ENCODE measurements around the gene VAMP2. TPM values are rescaled to one million over a fixed set of nuclear protein-coding genes. Genes with fewer than 3 reads are reported as not detected.

The VAMP2 gene
- total and polyA plus RNA-seq, 9 of the 15 experiments (the other 6 are each of a cell fraction or from before 2014, with no cell fraction given): 2.3 to 31.8 (median 6.0) TPM

DNA sequence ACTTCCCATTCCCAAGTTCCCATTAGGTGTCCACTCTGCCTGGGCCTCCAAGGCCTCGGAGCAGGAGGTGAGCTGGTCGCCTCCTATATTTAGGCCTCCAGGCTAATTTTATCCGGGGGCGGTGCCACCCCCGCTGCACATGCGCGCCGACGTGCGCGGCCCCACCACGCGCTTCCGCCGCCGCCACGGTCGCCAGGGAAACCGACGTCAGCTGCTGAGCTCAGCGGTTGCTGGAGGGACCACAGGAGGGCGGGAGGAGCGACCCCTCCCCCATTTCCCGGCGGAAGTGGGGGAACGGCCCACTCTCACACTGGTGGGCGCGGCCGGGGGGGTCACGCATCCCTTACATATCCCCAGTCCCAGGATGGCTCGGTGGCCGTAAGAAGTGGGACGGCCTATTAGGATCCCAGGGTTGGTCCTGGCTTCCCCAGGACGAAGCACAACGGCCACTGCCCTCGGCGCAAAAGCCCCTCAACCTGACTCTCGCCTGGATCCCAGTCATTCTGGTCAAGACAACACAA lies 11.6 kb downstream of the VAMP2 start (continued):
- TF ChIP-seq, protein P1, sequence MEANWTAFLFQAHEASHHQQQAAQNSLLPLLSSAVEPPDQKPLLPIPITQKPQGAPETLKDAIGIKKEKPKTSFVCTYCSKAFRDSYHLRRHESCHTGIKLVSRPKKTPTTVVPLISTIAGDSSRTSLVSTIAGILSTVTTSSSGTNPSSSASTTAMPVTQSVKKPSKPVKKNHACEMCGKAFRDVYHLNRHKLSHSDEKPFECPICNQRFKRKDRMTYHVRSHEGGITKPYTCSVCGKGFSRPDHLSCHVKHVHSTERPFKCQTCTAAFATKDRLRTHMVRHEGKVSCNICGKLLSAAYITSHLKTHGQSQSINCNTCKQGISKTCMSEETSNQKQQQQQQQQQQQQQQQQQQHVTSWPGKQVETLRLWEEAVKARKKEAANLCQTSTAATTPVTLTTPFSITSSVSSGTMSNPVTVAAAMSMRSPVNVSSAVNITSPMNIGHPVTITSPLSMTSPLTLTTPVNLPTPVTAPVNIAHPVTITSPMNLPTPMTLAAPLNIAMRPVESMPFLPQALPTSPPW (CRISPR knock-in tag; IDR thresholded peaks at IDR 0.05): peak; percentile 72
- TF ChIP-seq SAP30 (IDR thresholded peaks at IDR 0.05; ENCODE audit: borderline replicate concordance, insufficient read depth, low read depth, low read length, poor library complexity, severe bottlenecking) (peak; percentile 43), LCOR (CRISPR knock-in tag; IDR thresholded peaks at IDR 0.05) (0 out of 2 replicates have a peak, but pooled peaks have one; percentile 20), CXXC5 (CRISPR knock-in tag; IDR thresholded peaks at IDR 0.05) (peak; percentile 65), YY1 (IDR thresholded peaks at IDR 0.05; ENCODE audit: borderline replicate concordance in 1 of 3, control insufficient read depth in 1 of 3, extremely low read depth in 1 of 3, insufficient read depth in 3 of 3, insufficient read length in 1 of 3, insufficient replicate concordance in 2 of 3, low read depth in 1 of 3, low read length in 2 of 3) (no peak), HDAC2 (IDR thresholded peaks at IDR 0.05) (no peak), ILK (tag; IDR thresholded peaks at IDR 0.05; ENCODE audit: borderline replicate concordance, low read depth) (no peak), FOXP1 (CRISPR knock-in tag; IDR thresholded peaks at IDR 0.05) (0 out of 2 replicates have a peak, but pooled peaks have one; percentile 43), RBM22 (IDR thresholded peaks at IDR 0.05; ENCODE audit: low read depth, low read length, poor library complexity, severe bottlenecking) (peak; percentile 88), BRD9 (IDR thresholded peaks at IDR 0.05; ENCODE audit: low read depth, partially characterized antibody) (no peak), STAT5B (CRISPR knock-in tag; IDR thresholded peaks at IDR 0.05) (no peak), ZBTB7A (IDR thresholded peaks at IDR 0.05; ENCODE audit: borderline replicate concordance, control insufficient read depth, low read depth, low read length) (peak; percentile 89; the same call in 1 of the 2 replicates), ATF7 (IDR thresholded peaks at IDR 0.05) (peak; percentile 58; the same call in 1 of the 2 replicates), KLF6 (CRISPR knock-in tag; IDR thresholded peaks at IDR 0.05; ENCODE audit: borderline replicate concordance) (no peak), HMGN3 (IDR thresholded peaks at IDR 0.05; ENCODE audit: borderline replicate concordance, extremely low read depth, insufficient read length, low read depth, low read length) (peak; percentile 6)
- TF ChIP-seq, protein P2, sequence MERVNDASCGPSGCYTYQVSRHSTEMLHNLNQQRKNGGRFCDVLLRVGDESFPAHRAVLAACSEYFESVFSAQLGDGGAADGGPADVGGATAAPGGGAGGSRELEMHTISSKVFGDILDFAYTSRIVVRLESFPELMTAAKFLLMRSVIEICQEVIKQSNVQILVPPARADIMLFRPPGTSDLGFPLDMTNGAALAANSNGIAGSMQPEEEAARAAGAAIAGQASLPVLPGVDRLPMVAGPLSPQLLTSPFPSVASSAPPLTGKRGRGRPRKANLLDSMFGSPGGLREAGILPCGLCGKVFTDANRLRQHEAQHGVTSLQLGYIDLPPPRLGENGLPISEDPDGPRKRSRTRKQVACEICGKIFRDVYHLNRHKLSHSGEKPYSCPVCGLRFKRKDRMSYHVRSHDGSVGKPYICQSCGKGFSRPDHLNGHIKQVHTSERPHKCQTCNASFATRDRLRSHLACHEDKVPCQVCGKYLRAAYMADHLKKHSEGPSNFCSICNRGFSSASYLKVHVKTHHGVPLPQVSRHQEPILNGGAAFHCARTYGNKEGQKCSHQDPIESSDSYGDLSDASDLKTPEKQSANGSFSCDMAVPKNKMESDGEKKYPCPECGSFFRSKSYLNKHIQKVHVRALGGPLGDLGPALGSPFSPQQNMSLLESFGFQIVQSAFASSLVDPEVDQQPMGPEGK (CRISPR knock-in tag; IDR thresholded peaks at IDR 0.05; ENCODE audit: borderline replicate concordance): no peak
- TF ChIP-seq, protein P3, sequence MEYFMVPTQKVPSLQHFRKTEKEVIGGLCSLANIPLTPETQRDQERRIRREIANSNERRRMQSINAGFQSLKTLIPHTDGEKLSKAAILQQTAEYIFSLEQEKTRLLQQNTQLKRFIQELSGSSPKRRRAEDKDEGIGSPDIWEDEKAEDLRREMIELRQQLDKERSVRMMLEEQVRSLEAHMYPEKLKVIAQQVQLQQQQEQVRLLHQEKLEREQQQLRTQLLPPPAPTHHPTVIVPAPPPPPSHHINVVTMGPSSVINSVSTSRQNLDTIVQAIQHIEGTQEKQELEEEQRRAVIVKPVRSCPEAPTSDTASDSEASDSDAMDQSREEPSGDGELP (CRISPR knock-in tag; IDR thresholded peaks at IDR 0.05; ENCODE audit: borderline replicate concordance): peak; percentile 97
- TF ChIP-seq, protein P4, sequence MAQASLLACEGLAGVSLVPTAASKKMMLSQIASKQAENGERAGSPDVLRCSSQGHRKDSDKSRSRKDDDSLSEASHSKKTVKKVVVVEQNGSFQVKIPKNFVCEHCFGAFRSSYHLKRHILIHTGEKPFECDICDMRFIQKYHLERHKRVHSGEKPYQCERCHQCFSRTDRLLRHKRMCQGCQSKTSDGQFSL (CRISPR knock-in tag; IDR thresholded peaks at IDR 0.05): peak; percentile 48; the same call in 1 of the 2 replicates
- TF ChIP-seq, protein P4 (tag; IDR thresholded peaks at IDR 0.05): no peak
